ENCODE measurements around the gene SOX10. TPM values are rescaled to one million over a fixed set of nuclear protein-coding genes. Genes with fewer than 3 reads are reported as not detected.
A peak's percentile ranks its signal among the peaks of the same experiment; 100 is the strongest.

The SOX10 gene
- total RNA-seq, 1 experiment from 2014 or later: 2.4 TPM

DNA sequence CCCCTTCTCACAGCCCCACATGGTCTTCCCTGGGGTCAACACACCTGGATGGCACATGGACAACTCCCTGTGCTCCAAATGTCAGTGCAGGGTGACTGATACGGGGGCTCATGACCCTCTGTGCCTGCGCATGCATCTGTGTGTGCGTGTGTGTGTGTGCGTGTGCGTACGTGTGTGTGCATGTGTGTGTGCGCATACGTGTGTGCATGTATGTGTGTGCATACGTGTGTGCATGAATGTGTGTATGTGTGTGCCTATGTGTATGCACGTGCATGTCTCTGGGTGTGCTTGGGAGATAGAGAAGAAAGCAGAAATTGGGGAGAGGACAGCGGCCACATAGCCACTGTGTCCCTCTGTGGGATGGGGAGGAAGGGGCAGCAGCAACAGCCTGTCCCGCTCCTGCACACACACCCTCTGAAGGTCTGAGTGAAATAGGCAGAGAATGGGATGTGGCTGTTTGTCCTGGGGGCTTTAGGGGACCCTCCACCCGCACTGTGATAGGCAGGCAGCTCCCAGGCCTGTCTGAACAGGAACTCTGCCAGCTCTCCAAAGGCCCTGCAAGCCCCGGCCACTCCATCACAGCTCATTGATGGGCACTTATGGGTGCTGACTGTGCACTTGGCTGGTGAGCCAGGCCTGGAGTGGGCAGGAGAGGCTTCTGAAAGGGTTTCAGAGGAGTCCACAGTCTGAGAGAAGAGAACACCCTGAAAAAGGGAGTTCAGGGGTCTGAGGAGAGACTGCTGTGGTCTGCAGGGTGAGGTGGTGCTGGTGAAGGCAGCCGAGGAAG, 44.2 kb upstream of the SOX10 start:
- Mint-ChIP-seq H3K4me1 (peaks cover 14 to 21% of the 10 kb centered on the region in 2 experiments), H3K4me3 (0 out of 5 replicates have a peak overlapping the region, but pooled peaks of 1 of the 2 experiments have one; percentile 1), H3K27me3 (ENCODE audit: low read depth) (peaks cover 34% of the 10 kb centered on the region), H3K36me3 (ENCODE audit: insufficient read depth in 1 of 3, low read depth in 3 of 3) (no peaks in the 10 kb centered on the region), H3K27ac (peak overlapping the region in 1 of 3 experiments; percentile 1; a peak in 1 of 7 replicates), H3K9me3 (no peaks in the 10 kb centered on the region)
- Histone ChIP-seq H2BK12ac (ENCODE audit: insufficient read length, low read depth, low read length) (no peak overlapping the region), H4K91ac (ENCODE audit: insufficient read length, low read depth, low read length) (no peak overlapping the region), H3K9me3 (ENCODE audit: control insufficient read depth, low read depth, low read length) (no peaks in the 10 kb centered on the region), H3K56ac (ENCODE audit: insufficient read length, low read depth, low read length) (no peak overlapping the region), H3K79me1 (ENCODE audit: insufficient read depth, low read depth, low read length, poor library complexity, severe bottlenecking) (no peaks in the 10 kb centered on the region), H2AFZ (ENCODE audit: low read length) (no peak overlapping the region), H3K27ac (ENCODE audit: insufficient read length, low read depth, low read length) (no peak overlapping the region), H3T11ph (ENCODE audit: low read length) (no peak overlapping the region), H2BK120ac (ENCODE audit: low read depth, low read length, poor library complexity, severe bottlenecking) (no peak overlapping the region), H3K4me2 (ENCODE audit: insufficient read depth, insufficient read length, low read length) (no peak overlapping the region), H2BK5ac (ENCODE audit: insufficient read length, low read length) (no peak overlapping the region), H3K79me2 (ENCODE audit: insufficient read depth, low read length) (no peaks in the 10 kb centered on the region), H3K27me3 (ENCODE audit: insufficient read depth, low read length) (no peaks in the 10 kb centered on the region), H3K14ac (ENCODE audit: insufficient read depth, low read length) (no peak overlapping the region), H3K4ac (ENCODE audit: low read depth, low read length) (no peak overlapping the region), H3K9ac (ENCODE audit: extremely low read depth, insufficient read length, low read length) (no peak overlapping the region), H3K23me2 (ENCODE audit: insufficient read length, low read depth, low read length, poor library complexity, severe bottlenecking) (no peaks in the 10 kb centered on the region), H4K8ac (replicated peaks; ENCODE audit: insufficient read length, low read depth, low read length) (no peak overlapping the region), H2BK20ac (ENCODE audit: low read depth, low read length, poor library complexity, severe bottlenecking) (no peak overlapping the region), H3K18ac (ENCODE audit: insufficient read length, low read depth, low read length) (no peak overlapping the region), H3K23ac (ENCODE audit: insufficient read length, low read depth, low read length) (no peak overlapping the region), H2BK15ac (ENCODE audit: low read depth, low read length) (no peak overlapping the region), H4K5ac (ENCODE audit: insufficient read length, low read depth, low read length) (no peak overlapping the region), H2AK5ac (ENCODE audit: insufficient read length, low read length) (no peak overlapping the region), H3K4me1 (ENCODE audit: insufficient read depth, low read length) (no peaks in the 10 kb centered on the region), H4K20me1 (ENCODE audit: control insufficient read depth, insufficient read depth, insufficient read length) (no peaks in the 10 kb centered on the region)
- TF ChIP-seq, protein P1, sequence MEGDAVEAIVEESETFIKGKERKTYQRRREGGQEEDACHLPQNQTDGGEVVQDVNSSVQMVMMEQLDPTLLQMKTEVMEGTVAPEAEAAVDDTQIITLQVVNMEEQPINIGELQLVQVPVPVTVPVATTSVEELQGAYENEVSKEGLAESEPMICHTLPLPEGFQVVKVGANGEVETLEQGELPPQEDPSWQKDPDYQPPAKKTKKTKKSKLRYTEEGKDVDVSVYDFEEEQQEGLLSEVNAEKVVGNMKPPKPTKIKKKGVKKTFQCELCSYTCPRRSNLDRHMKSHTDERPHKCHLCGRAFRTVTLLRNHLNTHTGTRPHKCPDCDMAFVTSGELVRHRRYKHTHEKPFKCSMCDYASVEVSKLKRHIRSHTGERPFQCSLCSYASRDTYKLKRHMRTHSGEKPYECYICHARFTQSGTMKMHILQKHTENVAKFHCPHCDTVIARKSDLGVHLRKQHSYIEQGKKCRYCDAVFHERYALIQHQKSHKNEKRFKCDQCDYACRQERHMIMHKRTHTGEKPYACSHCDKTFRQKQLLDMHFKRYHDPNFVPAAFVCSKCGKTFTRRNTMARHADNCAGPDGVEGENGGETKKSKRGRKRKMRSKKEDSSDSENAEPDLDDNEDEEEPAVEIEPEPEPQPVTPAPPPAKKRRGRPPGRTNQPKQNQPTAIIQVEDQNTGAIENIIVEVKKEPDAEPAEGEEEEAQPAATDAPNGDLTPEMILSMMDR (conservative IDR thresholded peaks at IDR 0.05): no peak
- WGBS (ENCODE audit: extremely low coverage, insufficient read length, low lambda C conversion rate): no CpG with 5 or more reads among the region's 15 CpGs
- DNase-seq: no peak

Data from H9 (cell line).